ENCODE measurements around the gene PXDN.

DNA sequence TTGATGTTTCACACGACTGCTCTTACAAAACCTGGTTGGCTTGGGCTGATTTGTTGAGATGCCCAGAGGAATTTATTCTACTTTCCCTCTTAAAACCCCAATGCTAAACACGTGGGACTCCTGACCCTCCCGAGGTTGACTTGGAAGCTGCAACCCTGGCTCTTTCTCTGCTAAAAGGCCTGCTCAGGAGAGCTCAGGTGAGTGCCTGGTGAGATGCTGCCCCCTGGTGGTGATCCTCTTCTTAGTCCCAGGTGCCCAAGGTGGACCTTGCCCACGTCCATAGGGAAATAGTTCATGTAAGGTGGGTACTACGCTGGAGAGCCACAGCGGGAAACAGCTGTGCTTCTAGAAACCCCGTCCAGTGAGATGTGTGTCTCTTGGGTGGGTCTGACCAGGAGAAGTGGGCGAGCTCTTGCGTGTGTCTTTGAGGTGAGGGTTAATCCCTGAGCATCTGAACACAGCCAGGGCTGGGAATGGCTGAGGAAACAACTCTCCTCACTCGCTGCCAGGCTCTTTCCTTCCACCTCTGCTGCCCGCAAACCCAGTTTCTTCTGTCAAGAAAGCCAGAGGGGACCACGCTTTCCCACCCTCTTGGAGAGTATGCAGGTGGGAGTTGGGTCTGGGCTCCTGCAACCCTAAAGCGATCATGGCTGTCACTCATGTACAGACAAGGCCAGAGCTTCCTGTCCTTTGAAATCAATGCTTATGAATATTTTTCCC lies 25.5 kb upstream of the PXDN start:
- no peak for TF ChIP-seq POLR2A (IDR thresholded peaks at IDR 0.05; ENCODE audit: low read length)
- no peak for TF ChIP-seq GATA1 (IDR thresholded peaks at IDR 0.05; ENCODE audit: low read depth, low read length)
